NCI-H1417 (cell line): ENCODE results near the gene KCNAB1.

Experiments used
- DNase-seq, 3 experiments: peaks; one replicate each; lab custom pipeline; 2025; lab: John Stamatoyannopoulos, UW

The KCNAB1 gene

GRCh38 chr3:156407617-156408225 is 287.3 kb downstream of the KCNAB1 start:
- DNase-seq: no peak

DNA sequence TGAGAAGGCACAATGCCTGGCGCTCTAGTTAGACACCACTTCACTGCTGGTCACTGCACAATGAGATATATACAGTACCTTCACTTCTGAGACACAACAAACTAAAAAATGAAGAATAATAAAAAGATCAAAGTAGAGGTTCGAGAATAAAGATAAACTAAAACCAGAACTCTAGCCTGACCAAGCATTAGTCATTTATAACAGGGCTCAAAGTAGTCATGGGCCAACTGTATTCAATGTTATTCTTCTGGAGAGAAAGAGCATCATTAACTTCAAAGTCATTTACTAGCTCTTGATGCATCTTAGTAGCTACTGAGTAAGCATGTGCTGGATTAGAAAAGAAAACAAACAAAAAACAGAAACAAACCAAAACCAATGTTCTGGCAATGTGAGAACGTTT is 289.3 kb downstream of the KCNAB1 start:
- no peak for DNase-seq

- DNase-seq: no peak
Measured at GRCh38 chr3:156412600-156412999, 292.2 kb downstream of the KCNAB1 start.

- DNase-seq: no peak
Measured at GRCh38 chr3:156413293-156413892, 293.0 kb downstream of the KCNAB1 start.

DNA sequence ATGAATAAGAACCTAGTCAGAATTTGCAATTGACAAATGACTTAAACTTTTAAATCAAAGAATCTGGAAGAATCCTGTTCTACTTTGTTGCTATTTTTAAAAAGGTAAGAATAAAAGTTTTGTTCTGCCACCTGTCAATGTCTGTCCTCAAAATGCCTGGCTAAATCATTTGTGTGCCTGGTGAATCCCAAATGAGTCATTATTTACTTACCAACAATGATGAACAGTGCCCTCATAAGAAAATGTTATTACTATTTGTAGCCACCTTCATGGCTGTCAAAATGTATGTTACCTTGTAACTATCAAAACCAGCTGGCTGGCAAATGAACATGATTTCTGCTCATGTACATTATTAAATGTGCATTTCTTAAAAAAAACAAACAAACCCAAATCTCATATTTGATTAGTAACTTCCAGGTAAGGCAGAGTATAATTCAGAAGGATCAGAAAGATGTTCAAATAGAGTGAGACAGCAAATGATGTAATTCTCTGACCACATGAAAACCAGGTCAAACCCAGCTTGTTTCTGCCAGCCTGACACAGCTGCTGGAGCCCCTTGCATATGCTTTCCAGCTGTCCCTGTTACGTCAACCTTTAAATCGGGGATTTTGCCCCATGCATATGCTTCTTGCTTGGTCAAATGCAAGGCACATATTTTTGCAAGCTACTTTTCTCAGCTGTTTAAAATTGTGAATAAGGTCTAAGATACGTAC is 296.6 kb downstream of the KCNAB1 start:
- peak in 2 of 3 experiments; percentile 12 to 57 for DNase-seq

GRCh38 chr3:156417559-156418132 is 297.3 kb downstream of the KCNAB1 start:
- DNase-seq: no peak

DNA sequence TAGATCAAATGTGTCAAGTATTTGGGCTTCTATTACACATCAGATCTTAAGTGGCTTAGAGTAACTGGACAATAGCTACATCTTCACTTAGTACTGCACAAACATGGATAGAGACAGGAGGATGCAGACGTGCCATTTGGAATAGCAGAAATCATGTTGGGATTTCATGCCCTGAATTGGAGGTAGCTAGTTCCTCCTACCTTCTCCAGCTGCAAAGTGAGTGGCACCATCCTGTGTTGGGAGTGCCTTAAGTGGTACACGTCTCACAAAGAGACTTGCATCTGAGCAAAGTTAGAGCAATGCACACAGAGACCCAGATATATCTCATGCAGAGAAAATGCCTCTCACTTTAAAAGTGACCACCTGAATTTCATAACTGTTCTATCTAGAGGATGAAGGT is 298.1 kb downstream of the KCNAB1 start:
- DNase-seq: peak in 1 of 3 experiments; percentile 30

DNA sequence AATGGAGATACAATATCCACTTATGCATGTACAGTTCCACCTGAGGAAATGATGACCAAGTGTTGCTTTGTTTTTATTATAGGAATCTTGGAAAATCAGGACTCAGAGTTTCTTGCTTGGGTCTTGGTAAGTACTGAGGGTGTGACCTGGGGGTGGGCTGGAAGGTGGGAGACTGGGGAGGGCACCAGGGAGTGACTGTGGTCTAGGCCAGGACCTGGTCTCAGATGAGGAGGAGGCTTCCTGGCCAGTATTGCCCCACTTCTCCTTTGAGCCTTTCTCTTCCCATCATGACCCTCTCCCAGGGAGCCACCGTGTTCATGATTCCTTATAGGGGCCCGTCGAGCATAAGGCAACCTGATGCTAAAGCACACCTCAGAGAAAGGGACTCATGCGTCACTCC is 301.2 kb downstream of the KCNAB1 start:
- no peak for DNase-seq

DNA sequence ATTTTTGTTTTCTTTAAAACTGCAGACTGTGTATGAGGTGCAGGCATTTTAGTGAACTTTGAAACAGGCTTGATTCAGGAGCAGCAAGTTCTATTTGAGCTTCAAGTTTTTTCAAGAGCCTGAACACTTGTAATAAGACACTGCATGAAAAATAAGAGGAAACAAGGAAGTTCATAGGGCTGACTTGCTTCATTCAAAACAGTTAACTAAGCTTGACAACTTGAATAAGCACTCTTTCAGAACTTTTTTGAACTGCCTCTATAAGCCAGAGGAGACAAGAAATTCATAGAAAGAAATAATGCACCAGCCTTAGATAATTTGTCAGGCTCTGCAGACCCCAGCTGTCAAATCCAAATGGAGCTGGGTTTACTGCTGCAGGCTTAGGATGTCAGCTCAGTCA is 304.4 kb downstream of the KCNAB1 start:
- peak in 1 of 3 experiments; percentile 50 for DNase-seq

- peak in 2 of 3 experiments; percentile 16 to 95 for DNase-seq
Measured at GRCh38 chr3:156425651-156426050, 305.3 kb downstream of the KCNAB1 start.

GRCh38 chr3:156429125-156429524 is 308.7 kb downstream of the KCNAB1 start:
- DNase-seq: no peak

DNA sequence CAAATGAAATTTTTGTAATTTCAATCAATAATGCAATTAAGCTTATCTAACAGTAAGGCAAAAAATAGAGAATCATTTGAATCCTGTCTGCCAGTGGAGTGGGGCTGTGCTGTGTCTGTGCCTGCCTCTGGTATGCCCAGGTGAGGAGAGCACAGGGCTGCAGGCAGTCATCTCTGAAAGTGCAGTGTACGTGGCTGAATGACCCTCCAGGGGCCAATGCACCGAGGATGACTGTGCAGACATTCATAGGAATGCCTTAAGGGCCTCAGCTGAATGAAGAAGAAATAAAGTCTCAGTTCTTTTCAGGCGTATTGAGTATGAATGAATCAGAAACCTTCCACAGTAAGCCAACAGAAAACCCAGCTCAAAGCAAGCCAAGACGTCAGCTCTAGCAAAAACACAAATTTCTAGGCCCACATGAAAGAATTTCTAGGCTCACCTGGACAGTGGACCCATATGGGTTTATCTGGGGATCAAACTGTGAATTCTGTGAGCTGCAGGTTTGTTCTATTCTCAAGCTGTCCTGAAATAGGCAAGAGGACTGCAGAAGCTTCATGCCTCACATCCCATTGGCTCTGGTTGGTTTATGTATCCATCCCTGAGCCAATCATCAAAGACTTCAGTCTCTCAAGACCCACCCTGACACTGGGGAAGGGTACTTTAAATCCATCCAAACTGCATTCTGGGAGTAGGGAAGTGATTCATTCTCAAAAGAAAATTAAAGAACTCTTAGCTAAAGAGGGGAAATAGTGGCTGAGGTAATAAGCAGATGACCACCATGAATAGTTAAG is 311.2 kb downstream of the KCNAB1 start:
- no peak for DNase-seq

DNA sequence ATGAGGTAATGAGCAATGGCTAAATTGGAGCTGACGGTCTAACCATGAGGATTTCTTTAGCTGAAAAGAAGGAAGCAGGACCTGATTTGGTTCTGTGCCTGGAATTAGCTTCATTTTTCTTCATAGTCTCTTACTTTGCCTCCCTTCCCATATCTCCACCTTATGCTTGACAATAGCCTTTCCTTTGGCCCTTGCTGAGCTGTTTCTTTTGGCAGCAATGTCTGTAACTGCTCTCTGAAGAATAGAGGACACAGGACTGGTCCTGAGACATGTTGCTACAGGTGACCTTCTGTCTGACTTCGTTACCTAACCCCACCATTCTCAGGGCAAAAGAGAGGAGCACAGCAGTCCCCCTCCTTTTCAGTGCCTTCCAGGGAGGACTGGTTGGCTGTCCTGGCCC is 312.2 kb downstream of the KCNAB1 start:
- no peak for DNase-seq

DNA sequence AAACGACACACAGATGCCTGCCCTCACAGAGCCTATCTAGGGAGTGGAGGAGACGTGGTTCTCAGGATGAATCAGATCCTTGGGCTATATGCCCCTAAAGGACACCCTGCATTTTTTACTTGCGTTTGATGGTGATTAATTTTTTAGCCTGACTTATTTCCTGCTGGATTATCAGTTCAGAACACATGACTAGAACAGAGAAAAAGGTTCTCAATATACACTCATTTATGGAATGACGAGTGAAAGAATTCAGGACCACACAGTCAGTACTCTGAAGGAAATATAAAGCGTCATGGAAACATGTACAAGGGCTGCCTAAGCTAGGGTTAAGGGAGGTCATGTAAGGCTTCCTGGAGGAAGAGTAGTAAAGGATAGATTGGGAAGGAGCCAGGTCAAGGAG is 312.8 kb downstream of the KCNAB1 start:
- DNase-seq: no peak

GRCh38 chr3:156433910-156434309 is 313.5 kb downstream of the KCNAB1 start:
- no peak for DNase-seq

GRCh38 chr3:156434921-156435320 is 314.5 kb downstream of the KCNAB1 start:
- no peak for DNase-seq

- no peak for DNase-seq
Measured at GRCh38 chr3:156443079-156443478, 322.7 kb downstream of the KCNAB1 start.

DNA sequence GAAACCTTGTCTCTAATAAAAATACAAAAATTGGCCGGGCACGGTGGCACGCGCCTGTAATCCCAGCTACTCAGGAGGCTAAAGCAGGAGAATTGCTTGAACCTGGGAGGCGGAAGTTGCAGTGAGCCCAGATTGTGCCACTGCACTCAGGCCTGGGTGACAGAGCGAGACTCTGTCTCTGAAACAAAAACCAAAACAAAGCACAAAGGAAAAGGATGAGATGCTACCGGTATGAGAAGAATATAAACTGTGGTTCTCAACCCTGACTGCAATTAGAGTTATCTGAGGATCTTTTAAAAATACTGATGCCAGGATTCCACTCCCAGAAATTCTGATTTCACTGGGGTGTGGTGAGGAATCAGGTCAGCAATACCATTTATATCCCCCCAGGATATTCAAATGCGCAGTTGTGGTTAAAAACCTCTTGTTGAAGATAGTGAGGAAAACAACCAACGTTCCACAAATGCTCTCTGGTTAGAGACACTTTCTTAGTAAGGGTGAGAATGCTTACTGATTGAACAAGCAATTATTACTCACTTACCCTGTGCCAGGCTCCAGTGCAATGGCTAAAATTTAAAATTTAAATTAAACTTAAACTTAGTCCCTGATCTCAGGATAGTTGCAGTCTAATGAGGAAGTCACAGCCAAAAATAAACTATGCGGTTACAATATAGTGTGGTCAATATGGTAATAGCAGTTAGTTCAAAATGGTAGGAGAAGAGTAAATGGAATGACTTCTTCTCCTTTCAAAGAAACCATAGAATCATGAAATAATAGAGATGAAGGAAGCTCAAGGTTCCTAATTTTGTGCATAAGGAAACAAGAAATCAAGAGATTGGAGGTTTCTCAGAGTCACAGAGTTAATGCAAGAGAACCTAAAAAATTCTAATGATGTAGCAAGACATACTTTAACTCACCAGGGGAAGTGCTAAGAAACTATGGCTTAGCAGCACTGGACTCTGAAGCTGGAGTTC is 325.0 kb downstream of the KCNAB1 start:
- DNase-seq: no peak

- DNase-seq: peak in 1 of 3 experiments; percentile 14
Measured at GRCh38 chr3:156448300-156448699, 327.9 kb downstream of the KCNAB1 start.

- DNase-seq: peak; percentile 27 to 69 (median 41)
Measured at GRCh38 chr3:156449710-156450574, 329.6 kb downstream of the KCNAB1 start.
